K562 (cell line): ENCODE measurements around the gene ACADSB. TPM values are rescaled to one million over a fixed set of nuclear protein-coding genes. Genes with fewer than 3 reads are reported as not detected.

Experiments used
- ATAC-seq: fragments of 200-7000 bp; cut with Tn5 transposase; 3 replicates; pipeline ENCODE4 v1.9.1; 2020; ENCODE audit warnings: moderate library complexity
- BruUV-seq: library from RNA; stranded (reverse); fragments of 400-500 nt; replicated peaks from 2 replicates; lab custom pipeline; 2021; lab: Mats Ljungman, UMichigan
- CTCF ChIA-PET: fragments of 300-600 bp; formaldehyde crosslinking; extraction: SDS; loops from one replicate; lab custom pipeline; 2021; ENCODE audit warnings: low intra/inter-chr PET ratio; lab: Yijun Ruan, JAX
- POLR2A ChIA-PET: fragments of 300-600, 350-650 bp; sonication (Branson Sonifier 250); formaldehyde crosslinking; extraction: SDS; loops from one replicate; lab custom pipeline; 2021; ENCODE audit warnings: antibody characterized with exemption, inconsistent platforms; lab: Yijun Ruan, JAX
- DNase-seq, 4 experiments: peaks; one replicate each; pipeline versions ENCODE4 v3.0.0 to v3.0.0-alpha.2; 2011 to 2018; ENCODE audit warnings: low spot score in 3 of 4, mixed read lengths in 3 of 4; ENCODE audit errors: extremely low read depth in 1 of 4
- FAIRE-seq: peaks from 2 replicates; lab custom pipeline; 2011; peaks lifted over from hg19 to GRCh38; lab: Jason Lieb, UNC
- H2AFZ ChIP-seq: 2 replicates; pipeline ENCODE4 v1.6.0; 2011; ENCODE audit warnings: low read depth, low read length, control low read depth, inconsistent platforms
- H3K27ac ChIP-seq: fragments of 200-600 bp; 3 replicates; pipeline ENCODE4 v1.8.0; 2011; ENCODE audit warnings: low read depth, mild to moderate bottlenecking, control low read depth, inconsistent platforms, low read length, moderate library complexity, mixed read lengths; ENCODE audit errors: extremely low read depth
- H3K27me3 ChIP-seq, 2 experiments: fragments of 300-600 bp in 1 of 2; 2 replicates in 1 of 2; 3 replicates in 1 of 2; pipeline versions ENCODE4 v1.6.0 to v1.8.0; 2011; ENCODE audit warnings: inconsistent platforms in 2 of 2, low read length in 2 of 2, mild to moderate bottlenecking in 1 of 2, mixed read lengths in 1 of 2, moderate library complexity in 1 of 2; ENCODE audit not compliant: control insufficient read depth in 2 of 2, insufficient read depth in 2 of 2
- H3K36me3 ChIP-seq: fragments of 300-600 bp; 3 replicates; pipeline ENCODE4 v1.8.0; 2011; ENCODE audit warnings: mild to moderate bottlenecking, low read length, inconsistent platforms; ENCODE audit not compliant: control insufficient read depth, insufficient read depth
- H3K4me1 ChIP-seq, 2 experiments: fragments of 200-600 bp in 1 of 2; replicated peaks in 1 of 2; 2 replicates in 1 of 2; 3 replicates in 1 of 2; pipeline versions ENCODE4 v1.5.1 to v1.8.0; 2011; ENCODE audit warnings: inconsistent platforms in 2 of 2, low read length in 2 of 2, mild to moderate bottlenecking in 1 of 2, mixed read lengths in 1 of 2, moderate library complexity in 1 of 2; ENCODE audit not compliant: control insufficient read depth in 2 of 2, insufficient read depth in 2 of 2
- H3K4me2 ChIP-seq: 2 replicates; pipeline ENCODE4 v1.6.1; 2011; ENCODE audit warnings: low read length, control low read depth, inconsistent platforms, mixed read lengths; ENCODE audit not compliant: insufficient read depth
- H3K4me3 ChIP-seq: fragments of 200-600 bp; sonication (generic), shearing (Covaris generic); 2 replicates; pipeline ENCODE4 v1.5.1; 2016; ENCODE audit warnings: control low read depth, inconsistent platforms
- H3K79me2 ChIP-seq: fragments of 200-600 bp; 3 replicates; pipeline ENCODE4 v1.8.0; 2011; ENCODE audit warnings: low read length, inconsistent platforms; ENCODE audit not compliant: control insufficient read depth, insufficient read depth
- H3K9ac ChIP-seq, 2 experiments: 2 replicates each; pipeline versions ENCODE4 v1.6.0 to v1.6.1; 2011; ENCODE audit warnings: low read depth in 2 of 2, low read length in 2 of 2, control low read depth in 1 of 2, inconsistent platforms in 1 of 2, mild to moderate bottlenecking in 1 of 2, mixed read lengths in 1 of 2; ENCODE audit not compliant: insufficient read depth in 1 of 2
- H3K9me1 ChIP-seq: one replicate; pipeline ENCODE4 v1.6.0; 2011; ENCODE audit warnings: inconsistent platforms, mild to moderate bottlenecking, low read length, moderate library complexity; ENCODE audit not compliant: control insufficient read depth, insufficient read depth
- H3K9me3 ChIP-seq: replicated peaks from 2 replicates; pipeline ENCODE4 v1.5.1; 2011; ENCODE audit warnings: low read depth, low read length, inconsistent platforms; ENCODE audit not compliant: control insufficient read depth, insufficient read depth
- H4K20me1 ChIP-seq: replicated peaks from 2 replicates; pipeline ENCODE4 v1.6.1; 2011; ENCODE audit warnings: low read length, inconsistent platforms, mixed read lengths; ENCODE audit not compliant: control insufficient read depth, insufficient read depth
- RBM39 ChIP-seq: fragments of 200-400 bp; formaldehyde crosslinking; optimal IDR thresholded peaks from 2 replicates; pipeline ENCODE3; 2018; ENCODE audit warnings: low read depth, low read length
- ZKSCAN8 ChIP-seq: fragments of 200-800 bp; sonication (Bioruptor generic); IDR thresholded peaks from 2 replicates; pipeline ENCODE4 v1.6.1; 2016; ENCODE audit warnings: missing genetic modification characterization, missing compliant biosample characterization
- ZNF282 ChIP-seq: sonication (generic); formaldehyde crosslinking; IDR thresholded peaks from 2 replicates; pipeline ENCODE4 v1.8.1; 2023; ENCODE audit warnings: missing genetic modification reagents
- WGBS: fragments of 100-300 bp; shearing (Covaris generic); methylation state at CpG from one replicate; pipeline ENCODE4 v1.1.6; 2016; ENCODE audit warnings: low coverage, mixed read lengths; ENCODE audit not compliant: insufficient coverage; ENCODE audit errors: missing lambda C conversion rate; 5-methylcytosine and 5-hydroxymethylcytosine counted together
- in situ Hi-C: fragments of 300-500 bp; cut with MboI; formaldehyde crosslinking; loops from 4 replicates; pipeline ENCODE4 v1.15.0; 2018; ENCODE audit warnings: inconsistent platforms, mixed read lengths
- intact Hi-C: fragments of 100-400 bp; cut with micrococcal nuclease; formaldehyde crosslinking; loops from 2 replicates; pipeline ENCODE4 v1.14.2; 2022
- polyA plus RNA-seq, 8 experiments: library from polyadenylated mRNA; depleted of rRNA in 4 of 8; stranded (reverse) in 5 of 8; unstranded in 3 of 8; fragments of >200 nt; fragmentation: Nextera tagmentation in 2 of 8; fragmentation: Illumina TruSeq in 1 of 8; extraction: Ambion mirVana in 2 of 8; extraction: Trizol in 1 of 8; gene quantifications; 2 replicates each; pipeline versions ENCODE4 v1.2.1 to v1.2.3, GENCODE V29; 2011 to 2014; ENCODE audit warnings: inconsistent platforms in 1 of 8, missing spikeins in 1 of 8
- total RNA-seq, 7 experiments: library from RNA; depleted of rRNA in 6 of 7; stranded (reverse); fragments of >200 nt in 6 of 7; fragmentation: Illumina TruSeq in 2 of 7; extraction: Trizol in 2 of 7; gene quantifications; 2 replicates each; pipeline versions ENCODE4 v1.2.1 to v1.2.3, GENCODE V29; 2011 to 2021; ENCODE audit warnings: low replicate concordance in 1 of 7
- TF ChIP-seq, protein P1 (sequence below): fragments of 200-400 bp; formaldehyde crosslinking; IDR thresholded peaks from 2 replicates; pipeline ENCODE4 v1.6.1; 2017; ENCODE audit warnings: mild to moderate bottlenecking, low read depth, low read length, moderate library complexity
- TF ChIP-seq, protein P2 (sequence below): fragments of 250-450 bp; sonication (Bioruptor Pico); IDR thresholded peaks from 2 replicates; pipeline ENCODE4 v1.8.0; 2022; ENCODE audit warnings: inconsistent platforms
- TF ChIP-seq, protein P3 (sequence below): fragments of 450-650 bp; IDR thresholded peaks from 2 replicates; pipeline ENCODE4 v1.6.1; 2017; ENCODE audit warnings: mild to moderate bottlenecking, moderate library complexity
- TF ChIP-seq, protein P4 (sequence below): IDR thresholded peaks from 2 replicates; pipeline ENCODE4 v1.6.1; 2014; ENCODE audit warnings: antibody characterized with exemption
- TF ChIP-seq, protein P5 (sequence below): fragments of 450-650 bp; IDR thresholded peaks from 2 replicates; pipeline ENCODE4 v1.7.1; 2018; ENCODE audit warnings: mild to moderate bottlenecking, low read depth; ENCODE audit not compliant: partially characterized antibody

ACADSB gene
- total and polyA plus RNA-seq, 9 of the 15 experiments (the other 6 are each of a cell fraction or from before 2014, with no cell fraction given), result 2.9 to 9.1 (median 5.8) TPM

DNA sequence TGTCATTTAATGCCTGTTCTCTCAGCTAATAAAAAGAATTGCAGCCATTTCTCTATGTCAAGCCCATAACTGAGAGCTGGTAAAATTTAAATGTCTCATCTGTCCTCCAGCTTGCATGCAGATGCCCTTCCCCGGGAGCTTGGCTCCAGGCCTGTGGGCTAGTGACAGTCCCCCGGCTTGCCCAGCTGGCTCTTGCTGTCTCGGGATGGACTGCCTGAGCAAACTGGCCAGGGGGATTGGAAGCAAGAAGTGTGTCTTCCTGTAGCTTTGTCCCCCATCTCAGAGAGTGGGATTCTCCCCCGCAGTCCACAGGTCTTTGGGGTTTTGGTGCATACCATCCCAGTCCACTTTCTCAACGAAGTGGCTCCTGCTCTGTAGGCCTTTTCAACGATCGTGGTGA, 73.1 kb downstream of the ACADSB start (continued):
- TF ChIP-seq, protein P1, sequence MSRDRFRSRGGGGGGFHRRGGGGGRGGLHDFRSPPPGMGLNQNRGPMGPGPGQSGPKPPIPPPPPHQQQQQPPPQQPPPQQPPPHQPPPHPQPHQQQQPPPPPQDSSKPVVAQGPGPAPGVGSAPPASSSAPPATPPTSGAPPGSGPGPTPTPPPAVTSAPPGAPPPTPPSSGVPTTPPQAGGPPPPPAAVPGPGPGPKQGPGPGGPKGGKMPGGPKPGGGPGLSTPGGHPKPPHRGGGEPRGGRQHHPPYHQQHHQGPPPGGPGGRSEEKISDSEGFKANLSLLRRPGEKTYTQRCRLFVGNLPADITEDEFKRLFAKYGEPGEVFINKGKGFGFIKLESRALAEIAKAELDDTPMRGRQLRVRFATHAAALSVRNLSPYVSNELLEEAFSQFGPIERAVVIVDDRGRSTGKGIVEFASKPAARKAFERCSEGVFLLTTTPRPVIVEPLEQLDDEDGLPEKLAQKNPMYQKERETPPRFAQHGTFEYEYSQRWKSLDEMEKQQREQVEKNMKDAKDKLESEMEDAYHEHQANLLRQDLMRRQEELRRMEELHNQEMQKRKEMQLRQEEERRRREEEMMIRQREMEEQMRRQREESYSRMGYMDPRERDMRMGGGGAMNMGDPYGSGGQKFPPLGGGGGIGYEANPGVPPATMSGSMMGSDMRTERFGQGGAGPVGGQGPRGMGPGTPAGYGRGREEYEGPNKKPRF, result no peak
- TF ChIP-seq, protein P2, sequence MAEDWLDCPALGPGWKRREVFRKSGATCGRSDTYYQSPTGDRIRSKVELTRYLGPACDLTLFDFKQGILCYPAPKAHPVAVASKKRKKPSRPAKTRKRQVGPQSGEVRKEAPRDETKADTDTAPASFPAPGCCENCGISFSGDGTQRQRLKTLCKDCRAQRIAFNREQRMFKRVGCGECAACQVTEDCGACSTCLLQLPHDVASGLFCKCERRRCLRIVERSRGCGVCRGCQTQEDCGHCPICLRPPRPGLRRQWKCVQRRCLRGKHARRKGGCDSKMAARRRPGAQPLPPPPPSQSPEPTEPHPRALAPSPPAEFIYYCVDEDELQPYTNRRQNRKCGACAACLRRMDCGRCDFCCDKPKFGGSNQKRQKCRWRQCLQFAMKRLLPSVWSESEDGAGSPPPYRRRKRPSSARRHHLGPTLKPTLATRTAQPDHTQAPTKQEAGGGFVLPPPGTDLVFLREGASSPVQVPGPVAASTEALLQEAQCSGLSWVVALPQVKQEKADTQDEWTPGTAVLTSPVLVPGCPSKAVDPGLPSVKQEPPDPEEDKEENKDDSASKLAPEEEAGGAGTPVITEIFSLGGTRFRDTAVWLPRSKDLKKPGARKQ (CRISPR knock-in tag), result no peak

DNA sequence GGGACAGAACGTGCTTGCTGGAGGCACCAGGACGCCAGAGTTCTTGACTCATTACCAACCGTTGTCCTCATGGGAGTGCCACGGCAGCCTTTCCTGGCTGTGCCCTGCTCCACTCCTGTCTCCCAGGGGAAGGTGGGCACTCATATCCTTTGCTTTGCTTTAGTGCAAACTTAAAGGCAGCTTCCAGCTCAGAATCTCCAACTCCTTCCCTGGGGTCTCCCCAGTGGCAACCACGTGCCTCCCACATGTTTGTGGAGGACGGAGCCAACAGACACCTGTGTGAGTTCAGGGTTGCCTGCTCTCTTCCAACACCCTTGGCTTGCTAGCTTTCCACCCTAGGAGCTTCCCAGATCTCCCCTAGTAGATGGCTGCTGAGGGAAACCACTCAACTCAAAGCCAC, 75.0 kb downstream of the ACADSB start:
- in situ Hi-C loops (no loop called here), intact Hi-C loops (no loop called here)
- no peak overlapping the region for H3K9ac ChIP-seq
- no peaks in the 10 kb centered on the region for H3K36me3 ChIP-seq
- H2AFZ ChIP-seq, result no peak overlapping the region
- H3K27me3 ChIP-seq, result peaks cover 0 to 11% of the 10 kb centered on the region in 2 experiments; a peak in 4 of 5 replicates
- POLR2A ChIA-PET, result interaction anchor here (0.8 kb wide), 1 partner anchor 208 kb away, joined by 3 read pairs; no protein-coding TSS in a partner anchor
- ATAC-seq, result no peak
- CTCF ChIA-PET, result no interaction called here
- H4K20me1 ChIP-seq, result no peaks in the 10 kb centered on the region
- no peaks in the 10 kb centered on the region for H3K79me2 ChIP-seq
- H3K4me2 ChIP-seq, result no peak overlapping the region
- H3K27ac ChIP-seq, result no peak overlapping the region
- H3K4me1 ChIP-seq, result no peaks in the 10 kb centered on the region
- no peak overlapping the region for H3K4me3 ChIP-seq
- BruUV-seq, result no TSS peak
- no peak for DNase-seq
- 0% methylated on average over 5 of the region's 6 CpGs for WGBS
- no peak for FAIRE-seq
- no peaks in the 10 kb centered on the region for H3K9me3 ChIP-seq
- no peaks in the 10 kb centered on the region for H3K9me1 ChIP-seq
- TF ChIP-seq RBM39, result no peak
- TF ChIP-seq, protein P3, sequence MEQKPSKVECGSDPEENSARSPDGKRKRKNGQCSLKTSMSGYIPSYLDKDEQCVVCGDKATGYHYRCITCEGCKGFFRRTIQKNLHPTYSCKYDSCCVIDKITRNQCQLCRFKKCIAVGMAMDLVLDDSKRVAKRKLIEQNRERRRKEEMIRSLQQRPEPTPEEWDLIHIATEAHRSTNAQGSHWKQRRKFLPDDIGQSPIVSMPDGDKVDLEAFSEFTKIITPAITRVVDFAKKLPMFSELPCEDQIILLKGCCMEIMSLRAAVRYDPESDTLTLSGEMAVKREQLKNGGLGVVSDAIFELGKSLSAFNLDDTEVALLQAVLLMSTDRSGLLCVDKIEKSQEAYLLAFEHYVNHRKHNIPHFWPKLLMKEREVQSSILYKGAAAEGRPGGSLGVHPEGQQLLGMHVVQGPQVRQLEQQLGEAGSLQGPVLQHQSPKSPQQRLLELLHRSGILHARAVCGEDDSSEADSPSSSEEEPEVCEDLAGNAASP, result no peak
- TF ChIP-seq, protein P4, sequence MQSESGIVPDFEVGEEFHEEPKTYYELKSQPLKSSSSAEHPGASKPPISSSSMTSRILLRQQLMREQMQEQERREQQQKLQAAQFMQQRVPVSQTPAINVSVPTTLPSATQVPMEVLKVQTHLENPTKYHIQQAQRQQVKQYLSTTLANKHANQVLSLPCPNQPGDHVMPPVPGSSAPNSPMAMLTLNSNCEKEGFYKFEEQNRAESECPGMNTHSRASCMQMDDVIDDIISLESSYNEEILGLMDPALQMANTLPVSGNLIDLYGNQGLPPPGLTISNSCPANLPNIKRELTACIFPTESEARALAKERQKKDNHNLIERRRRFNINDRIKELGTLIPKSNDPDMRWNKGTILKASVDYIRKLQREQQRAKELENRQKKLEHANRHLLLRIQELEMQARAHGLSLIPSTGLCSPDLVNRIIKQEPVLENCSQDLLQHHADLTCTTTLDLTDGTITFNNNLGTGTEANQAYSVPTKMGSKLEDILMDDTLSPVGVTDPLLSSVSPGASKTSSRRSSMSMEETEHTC, result no peak
- TF ChIP-seq ZNF282 (CRISPR knock-in tag), result no peak
- TF ChIP-seq, protein P5, sequence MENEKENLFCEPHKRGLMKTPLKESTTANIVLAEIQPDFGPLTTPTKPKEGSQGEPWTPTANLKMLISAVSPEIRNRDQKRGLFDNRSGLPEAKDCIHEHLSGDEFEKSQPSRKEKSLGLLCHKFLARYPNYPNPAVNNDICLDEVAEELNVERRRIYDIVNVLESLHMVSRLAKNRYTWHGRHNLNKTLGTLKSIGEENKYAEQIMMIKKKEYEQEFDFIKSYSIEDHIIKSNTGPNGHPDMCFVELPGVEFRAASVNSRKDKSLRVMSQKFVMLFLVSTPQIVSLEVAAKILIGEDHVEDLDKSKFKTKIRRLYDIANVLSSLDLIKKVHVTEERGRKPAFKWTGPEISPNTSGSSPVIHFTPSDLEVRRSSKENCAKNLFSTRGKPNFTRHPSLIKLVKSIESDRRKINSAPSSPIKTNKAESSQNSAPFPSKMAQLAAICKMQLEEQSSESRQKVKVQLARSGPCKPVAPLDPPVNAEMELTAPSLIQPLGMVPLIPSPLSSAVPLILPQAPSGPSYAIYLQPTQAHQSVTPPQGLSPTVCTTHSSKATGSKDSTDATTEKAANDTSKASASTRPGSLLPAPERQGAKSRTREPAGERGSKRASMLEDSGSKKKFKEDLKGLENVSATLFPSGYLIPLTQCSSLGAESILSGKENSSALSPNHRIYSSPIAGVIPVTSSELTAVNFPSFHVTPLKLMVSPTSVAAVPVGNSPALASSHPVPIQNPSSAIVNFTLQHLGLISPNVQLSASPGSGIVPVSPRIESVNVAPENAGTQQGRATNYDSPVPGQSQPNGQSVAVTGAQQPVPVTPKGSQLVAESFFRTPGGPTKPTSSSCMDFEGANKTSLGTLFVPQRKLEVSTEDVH, result no peak
- no peak for TF ChIP-seq ZKSCAN8 (CRISPR knock-in tag)
